Measurements from ENCODE around the gene ALKBH8.
"Not testable (repeated sequence)": the region's sequence is repeated elsewhere in the genome, so short reads cannot be mapped to it uniquely, and the experiment has no call there.

Gene ALKBH8

DNA sequence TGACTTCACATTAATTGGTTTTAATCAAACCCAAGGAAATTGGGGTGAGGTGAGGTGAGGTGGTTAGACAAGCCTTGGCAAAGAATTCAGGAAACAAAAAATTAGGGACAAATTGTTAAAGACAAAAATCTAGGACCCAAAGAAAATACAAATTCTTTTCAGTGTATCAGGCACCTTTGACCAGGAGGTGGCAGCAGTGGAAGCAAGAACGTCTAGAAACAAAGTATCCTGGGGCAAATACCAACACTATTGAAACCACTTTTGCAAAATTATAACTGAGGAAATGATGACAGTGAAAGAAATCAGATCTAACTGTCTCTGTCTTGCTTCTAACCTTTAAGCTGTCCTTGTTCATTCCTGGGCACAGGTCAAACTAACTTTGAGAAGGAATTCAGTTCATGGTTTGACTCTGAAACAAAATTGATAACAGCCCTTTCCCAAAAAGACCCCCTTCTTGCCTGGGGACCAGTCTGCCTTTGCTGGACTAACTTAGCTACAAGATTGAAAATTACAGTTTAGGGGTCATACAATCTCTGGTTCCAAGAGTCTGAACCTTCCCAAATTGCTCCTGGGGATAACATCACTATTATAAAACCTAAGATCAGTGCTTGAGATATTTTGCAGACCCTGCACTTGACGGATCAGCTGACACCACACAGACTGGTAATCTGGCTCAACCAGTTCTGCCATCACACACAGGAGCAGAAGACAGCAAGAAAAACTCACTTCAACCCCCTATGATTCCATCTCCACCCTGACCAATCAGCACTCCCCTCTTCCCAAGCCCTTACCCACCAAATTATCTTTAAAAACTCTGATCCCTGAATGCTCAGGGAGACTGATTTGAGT, 11.2 kb upstream of the ALKBH8 start:
- DNase-seq: peak in 1 of 2 experiments; percentile 8

GRCh38 chr11:107573438-107573837, 7.9 kb upstream of the ALKBH8 start:
- no peak for DNase-seq

DNA sequence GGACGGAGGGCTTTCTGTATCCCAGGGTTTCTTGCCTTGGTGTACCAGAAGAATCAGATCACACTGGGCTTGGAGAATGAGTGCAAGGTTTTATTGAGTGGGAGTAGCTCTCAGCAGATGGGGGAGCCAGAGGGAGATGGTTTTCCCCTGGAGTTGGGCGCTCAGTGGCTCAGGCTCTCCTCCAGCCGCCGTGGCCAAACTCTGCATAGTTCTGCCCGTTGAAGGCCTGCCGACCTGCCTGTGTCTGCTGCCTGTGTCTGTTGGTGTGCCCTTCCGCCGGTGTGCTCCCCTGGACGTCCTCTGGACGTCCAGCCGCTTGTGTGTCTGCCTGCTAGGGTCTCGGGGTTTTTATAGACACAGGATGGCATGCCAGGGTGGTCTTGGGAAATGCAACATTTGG, 4.5 kb upstream of the ALKBH8 start:
- no peak for DNase-seq

DNA sequence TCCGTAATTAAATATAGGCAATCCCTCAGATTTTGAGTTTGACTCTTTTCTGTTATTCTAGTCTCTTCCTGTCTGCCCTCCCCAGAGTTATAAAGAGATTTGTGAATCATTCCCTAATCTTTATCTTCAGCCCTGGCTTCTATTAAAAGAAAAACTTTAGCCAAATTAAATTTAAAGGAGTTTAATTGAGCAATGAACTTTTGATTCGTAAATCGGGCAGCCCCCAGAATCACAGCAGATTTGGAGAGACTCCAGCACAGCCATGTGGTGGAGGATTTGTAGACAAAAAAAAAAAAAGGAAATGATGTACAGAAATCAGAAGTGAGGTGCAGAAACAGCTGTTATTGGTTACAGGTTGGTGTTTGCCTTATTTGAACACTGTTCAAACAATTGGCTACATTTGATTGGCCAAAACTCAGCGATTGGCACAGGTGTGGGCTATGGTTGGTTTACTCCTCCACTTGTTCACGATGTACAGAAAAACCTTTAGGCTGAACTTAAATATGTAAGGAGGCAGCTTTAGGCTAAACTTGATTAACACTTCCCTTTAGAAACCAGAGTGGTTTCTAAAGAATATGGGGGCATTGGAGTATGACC, 2.3 kb upstream of the ALKBH8 start:
- DNase-seq: no peak

DNA sequence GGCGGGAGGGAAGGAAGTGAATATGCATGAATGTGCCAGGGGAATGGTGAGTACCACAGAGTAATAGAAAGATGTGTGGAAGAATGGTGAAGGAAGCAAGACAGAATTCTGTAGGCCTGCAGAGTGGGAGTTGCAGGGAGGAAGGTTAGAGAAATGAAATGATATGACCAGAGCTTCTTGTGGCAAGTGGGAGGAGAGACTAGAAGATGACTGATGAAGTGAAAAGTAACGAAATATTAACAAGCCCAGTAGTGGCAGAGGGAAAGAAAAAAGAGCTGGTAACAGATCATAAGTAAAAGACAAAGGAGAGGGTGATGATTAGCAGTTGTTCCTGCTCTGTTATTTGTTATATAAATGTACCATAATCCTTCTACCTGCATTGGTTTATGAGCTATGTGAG, 1.0 kb upstream of the ALKBH8 start:
- no peak for DNase-seq

- not testable (repeated sequence) for DNase-seq
Observed at GRCh38 chr11:107565955-107566501, 493 bp upstream of the ALKBH8 start.

DNA sequence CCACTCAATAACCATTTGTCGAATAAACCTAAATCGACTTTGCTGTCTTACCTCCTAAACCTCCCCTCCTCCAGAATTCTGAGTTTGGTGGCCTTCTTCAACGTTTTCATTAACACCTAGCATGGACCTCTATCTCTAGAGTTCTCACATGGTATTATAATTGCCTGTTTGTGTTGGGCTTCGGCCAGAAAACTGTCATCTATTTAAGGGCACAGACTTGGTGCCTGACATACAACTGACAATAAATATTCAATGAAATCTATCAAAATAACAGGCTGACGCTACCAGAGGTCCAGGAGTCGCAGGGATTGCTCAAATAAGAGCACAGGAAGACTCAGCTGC, 687 bp downstream of the ALKBH8 start:
- DNase-seq: no peak

DNA sequence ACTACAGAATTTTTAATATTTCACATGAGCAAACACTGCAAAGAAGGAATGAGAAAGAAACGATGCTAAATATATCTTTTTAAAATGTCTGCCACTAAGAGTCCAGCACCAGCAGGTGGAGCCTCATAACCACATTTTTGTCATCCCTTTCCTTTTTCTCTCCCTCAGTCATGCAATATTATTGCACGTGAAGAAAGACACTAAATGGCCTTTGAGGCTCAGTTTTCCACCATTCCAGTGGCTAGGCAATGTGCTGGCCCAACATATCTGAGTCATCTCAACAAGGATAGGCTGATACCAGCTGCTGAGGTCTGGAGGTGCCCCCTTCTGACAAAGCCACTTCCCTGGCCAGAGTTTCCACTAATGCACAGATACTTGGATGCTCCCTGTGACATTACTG, 1.8 kb downstream of the ALKBH8 start:
- DNase-seq: no peak

DNA sequence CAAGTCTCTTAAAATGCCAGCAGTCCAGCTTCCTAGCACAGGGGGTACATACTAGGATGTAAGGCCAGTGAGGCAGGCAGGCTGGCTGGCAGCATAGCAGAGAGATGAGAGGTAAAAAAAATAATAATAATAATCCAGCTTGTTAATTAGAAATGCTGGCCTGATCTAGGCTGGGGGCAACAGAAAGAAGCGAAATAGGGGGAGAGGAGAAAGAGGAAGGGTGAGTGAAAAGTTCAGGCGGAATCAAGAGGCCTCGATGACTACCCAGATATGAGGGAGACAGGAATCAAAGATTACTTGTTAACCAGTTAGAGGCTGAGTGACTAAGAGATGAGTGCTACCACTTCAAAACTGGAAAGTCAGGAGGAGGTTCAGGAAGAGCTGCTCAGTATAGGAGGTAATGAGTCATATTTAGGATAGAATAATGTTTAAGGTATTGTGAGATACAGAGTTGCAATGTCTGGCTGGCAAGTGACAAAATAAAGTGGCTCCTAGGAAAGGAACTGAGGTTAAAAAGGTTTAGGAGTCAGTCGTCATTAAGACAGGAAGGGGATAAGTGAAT, 2.8 kb downstream of the ALKBH8 start:
- no peak for DNase-seq

GRCh38 chr11:107561688-107562087, 3.8 kb downstream of the ALKBH8 start:
- no peak for DNase-seq

- no peak for DNase-seq
Observed at GRCh38 chr11:107550304-107550703, 15.2 kb downstream of the ALKBH8 start.

DNA sequence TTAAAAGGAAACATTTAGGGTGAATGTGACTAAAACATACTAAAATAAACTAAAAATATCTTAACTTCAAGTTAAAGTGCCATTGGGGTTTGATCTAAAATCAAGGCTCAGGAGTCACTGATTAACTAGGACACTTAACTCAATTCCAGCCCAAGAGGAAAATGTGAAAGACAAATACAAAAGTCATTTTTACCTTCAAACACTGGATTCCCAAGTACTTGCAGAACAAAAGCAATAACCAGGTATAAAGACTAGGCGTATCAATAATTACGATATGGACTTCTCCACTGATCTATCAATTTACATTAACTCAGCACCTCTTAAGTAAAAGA, 15.6 kb downstream of the ALKBH8 start:
- DNase-seq: no peak

DNA sequence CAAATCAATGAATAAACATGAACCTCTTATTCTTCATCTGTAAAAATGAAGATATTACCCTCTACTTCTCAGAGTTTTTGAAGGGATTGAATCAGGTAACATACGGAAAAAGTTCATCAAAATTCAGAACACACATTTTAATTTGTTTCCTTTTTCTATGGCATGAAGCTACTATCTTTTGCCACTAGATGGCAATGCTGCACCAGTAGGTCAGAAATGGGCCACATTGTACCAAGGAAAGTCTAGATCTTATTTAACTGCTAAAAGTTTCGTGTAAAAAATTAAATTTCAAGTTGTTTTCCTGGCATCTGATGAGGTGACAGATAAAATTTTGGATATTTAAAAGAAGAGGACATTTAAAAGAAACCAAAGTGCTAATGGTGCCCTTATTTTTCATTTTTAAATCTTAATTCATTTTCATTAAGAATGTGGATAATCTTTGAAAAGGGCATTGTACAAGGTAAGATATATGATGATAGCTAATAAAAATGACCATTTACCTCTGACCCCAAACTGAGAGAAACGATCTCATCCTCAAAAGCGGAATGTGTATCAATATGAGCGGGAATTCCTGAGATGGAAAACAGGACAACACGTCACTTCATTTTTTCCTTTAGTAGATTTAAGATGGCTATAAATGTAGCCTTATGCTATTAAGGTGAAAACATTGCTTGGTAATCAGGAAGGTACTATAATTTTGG, 16.1 kb downstream of the ALKBH8 start:
- peak in 1 of 2 experiments; percentile 16 for DNase-seq

DNA sequence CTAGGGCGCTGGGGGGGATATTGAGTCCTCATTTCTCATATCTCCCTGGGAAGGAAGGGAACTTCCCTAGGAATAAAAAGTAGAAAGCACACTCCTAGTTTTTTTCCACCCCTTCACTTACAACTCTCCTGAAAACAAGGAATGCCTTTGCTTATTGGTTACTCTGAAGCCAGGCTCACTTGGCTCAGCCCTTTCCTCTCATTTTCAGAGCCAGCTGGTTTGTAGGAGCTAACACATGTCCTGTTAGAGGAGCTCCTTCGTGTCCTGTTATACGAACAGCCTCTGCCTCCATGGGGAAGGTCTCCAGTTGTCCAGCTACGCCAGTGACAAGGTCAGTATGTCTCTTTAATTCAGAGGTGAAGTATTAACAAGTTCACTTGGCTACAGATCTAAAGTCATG, 17.6 kb downstream of the ALKBH8 start:
- DNase-seq: no peak

- peak in 1 of 2 experiments; percentile 32 for DNase-seq
Observed at GRCh38 chr11:107545101-107545514, 20.4 kb downstream of the ALKBH8 start.

DNA sequence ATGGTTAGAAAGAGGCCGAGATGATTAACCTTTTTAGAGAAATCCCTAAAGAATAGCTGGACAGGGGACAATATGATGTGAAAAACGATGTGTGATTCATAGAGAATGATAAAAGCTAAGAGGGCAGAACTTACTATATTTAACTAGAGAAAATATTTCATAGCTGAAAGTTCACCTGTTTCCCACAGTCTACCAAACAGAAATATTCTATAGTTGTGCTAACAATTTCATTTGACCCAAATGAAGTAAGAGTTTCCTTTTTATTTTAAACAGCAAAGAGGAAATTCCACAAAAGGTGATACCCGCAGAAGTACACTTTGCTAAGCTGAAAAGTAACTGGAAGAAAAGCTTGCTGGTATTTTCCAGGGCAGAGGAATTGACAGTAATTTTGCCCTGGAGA, 26.7 kb downstream of the ALKBH8 start:
- no peak for DNase-seq

DNA sequence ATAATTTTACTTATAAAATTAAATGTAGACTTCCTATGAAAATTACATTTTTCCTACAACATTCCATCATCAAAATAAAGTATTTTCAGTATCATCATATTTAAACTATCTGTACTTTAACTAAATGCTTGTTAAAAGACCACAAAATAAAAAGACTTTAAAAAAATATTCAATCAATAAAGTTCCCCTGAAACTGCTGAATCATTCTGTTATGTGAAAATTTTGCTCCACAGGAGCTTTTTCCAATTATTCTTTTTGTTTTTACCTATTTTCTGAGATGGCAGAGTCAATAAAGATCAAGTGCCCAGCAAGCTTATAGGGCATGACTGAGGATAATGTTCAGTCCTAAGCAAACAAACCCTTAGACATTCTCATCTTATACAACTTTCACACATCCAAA, 27.3 kb downstream of the ALKBH8 start:
- no peak for DNase-seq

DNA sequence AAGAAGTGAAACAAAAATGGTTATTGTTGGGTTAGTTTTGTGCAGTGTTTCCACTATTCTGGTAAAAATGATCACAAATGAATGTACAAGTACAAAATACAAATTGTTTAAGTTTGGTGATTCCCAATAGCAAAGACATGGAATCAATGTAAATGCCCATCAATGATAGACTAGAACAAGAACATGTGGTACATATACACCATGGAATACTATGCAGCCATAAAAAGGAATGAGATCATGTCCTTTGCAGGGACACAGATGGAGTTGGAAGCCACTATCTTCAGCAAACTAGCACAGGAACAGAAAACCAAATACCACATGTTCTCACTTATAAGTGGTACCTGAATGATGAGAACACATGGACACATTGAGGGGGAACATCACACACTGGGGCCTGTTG, 28.4 kb downstream of the ALKBH8 start:
- not testable (repeated sequence) for DNase-seq

DNA sequence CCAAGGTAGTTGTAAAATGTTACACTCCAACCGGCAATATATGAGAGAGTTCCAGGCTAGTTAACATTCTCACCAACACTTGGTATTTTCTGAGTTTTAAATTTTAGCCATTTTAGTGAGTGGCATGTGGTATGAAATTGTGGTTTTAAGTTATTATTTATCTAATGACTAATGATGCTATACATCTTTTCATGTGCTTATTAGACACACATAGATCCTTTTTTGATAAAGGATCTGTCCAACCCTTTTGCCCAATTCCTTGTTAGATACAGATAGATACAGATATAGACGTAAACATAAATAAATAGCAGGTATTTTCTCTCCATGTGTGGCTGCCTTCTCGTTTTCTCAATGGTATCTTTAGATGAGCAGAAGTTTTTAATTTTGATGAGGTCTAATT, 39.3 kb downstream of the ALKBH8 start:
- DNase-seq: no peak

- DNase-seq: no peak
Observed at GRCh38 chr11:107508858-107509244, 56.7 kb downstream of the ALKBH8 start.

GRCh38 chr11:107508201-107508857, 57.2 kb downstream of the ALKBH8 start:
- no peak for DNase-seq

- no peak for DNase-seq
Observed at GRCh38 chr11:107505647-107506225, 59.8 kb downstream of the ALKBH8 start.

DNA sequence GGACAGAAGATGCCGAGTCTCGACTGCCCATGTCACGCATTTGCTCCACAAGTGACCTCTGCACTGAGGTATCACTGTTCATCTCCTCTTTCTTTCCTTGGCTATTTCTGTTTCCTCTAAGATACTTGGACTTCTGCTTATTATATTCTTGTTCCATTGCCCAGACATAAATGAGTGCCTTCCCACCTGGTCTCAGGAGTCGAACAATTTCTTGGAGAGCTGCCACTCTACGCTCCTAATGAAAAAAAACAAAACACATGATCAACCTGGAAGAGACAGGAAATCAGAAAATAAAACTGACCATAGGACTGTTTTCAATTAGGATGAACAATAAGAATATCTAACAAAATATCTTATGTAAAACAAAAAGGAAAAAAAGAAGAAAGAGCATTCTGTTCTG, 60.6 kb downstream of the ALKBH8 start:
- DNase-seq: no peak
